ENCODE data around the gene SEPTIN10.

The SEPTIN10 gene

DNA sequence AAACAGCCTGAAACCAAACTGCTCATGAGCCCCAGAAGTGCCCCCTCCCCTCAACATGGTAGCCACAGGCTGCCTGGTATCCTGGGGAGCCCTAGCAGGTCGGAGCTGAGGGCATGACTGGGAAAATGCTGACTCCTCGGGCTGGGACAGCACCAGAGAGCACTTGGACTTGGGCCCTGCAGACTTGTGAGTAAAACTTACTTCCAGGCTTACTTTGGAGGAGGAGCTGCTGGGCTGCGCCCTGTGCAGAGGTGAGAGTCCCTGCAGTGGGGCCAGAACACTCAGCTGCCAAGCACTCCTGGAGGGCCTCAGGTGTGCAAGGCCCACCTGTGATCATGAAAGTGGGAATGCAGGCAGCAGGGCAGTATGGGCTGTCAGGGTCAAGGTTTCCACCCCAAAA, 119.4 kb downstream of the SEPTIN10 start:
- DNase-seq, result no peak

DNA sequence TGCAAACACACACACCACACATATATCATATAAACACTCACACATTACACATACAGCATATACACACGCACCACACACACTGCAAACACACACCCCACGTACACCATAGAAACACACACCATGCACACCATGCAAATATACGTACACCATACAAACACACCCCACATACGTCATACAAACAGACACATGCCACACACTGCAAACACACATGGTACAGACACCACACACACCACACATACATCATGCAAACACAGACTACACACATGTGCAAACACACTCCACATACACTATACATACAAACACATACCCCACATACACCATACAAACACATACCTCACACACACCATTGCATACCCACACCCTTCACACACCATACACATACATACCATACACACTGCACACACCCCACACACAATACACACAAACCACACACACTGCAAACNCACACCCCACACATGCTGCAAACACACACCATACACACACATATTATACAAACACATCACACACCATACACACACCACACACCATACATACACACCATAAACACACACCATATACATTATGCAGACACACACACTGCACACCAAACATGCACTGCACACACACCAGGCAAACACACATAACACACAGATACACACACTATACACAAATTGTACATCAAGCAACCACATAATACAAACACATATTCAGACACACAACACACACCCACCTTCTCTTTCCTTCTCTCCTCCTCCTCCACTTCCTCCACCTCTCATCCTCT, 120.4 kb downstream of the SEPTIN10 start:
- DNase-seq, result no peak

Measured in stimulated activated naive CD4-positive, alpha-beta T cell (primary cell).